HG03378 (cell line): ENCODE results near the gene BEND2.

Source experiments
- ATAC-seq: cut with Tn5 transposase; IDR thresholded peaks from one replicate; pipeline ENCODE4 v1.9.1; 2021; ENCODE audit warnings: mild to moderate bottlenecking, moderate library complexity; ENCODE audit not compliant: unreplicated experiment

BEND2 gene

DNA sequence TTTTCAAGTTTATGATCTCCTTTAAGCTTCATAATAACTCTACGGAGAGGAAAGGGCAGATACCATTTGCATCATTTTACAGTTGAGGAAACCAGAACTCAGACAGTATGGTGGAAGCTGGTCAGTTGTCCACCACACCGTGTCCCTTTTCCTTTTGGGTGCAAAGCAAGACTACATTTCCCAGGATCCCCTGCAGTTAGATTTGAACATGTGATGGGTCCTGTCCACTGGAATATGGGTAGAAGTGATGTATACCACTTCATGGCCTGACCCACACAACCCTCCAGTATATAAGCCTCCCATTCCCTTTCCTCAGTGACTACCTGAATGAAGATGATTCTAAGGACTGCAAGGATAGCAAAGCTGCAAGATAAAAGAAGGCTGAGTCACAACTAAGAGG, 74.7 kb downstream of the BEND2 start:
- no peak for ATAC-seq

- no peak for ATAC-seq
Measured at GRCh38 chrX:18136816-18137215, 83.9 kb downstream of the BEND2 start.

GRCh38 chrX:18133605-18134004, 87.1 kb downstream of the BEND2 start:
- no peak for ATAC-seq

DNA sequence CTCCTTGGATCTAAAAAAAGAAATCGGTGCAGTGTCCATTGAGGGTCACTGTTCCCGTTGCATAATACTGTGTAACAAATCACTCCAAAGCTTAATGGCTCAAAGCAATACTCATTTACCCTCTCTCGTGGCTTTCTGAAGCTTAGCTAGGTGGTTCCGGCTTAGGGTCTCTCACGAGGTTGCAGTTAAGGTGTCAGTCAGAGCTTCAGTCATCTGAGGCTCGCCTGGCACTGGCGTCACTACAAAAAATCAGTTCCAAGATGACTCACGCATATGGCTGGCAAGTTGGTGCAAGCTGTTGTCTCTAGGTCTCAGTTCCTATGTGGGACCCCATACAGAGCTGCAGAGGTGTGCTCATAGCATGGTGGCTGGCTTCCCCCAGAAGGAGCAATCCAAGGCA, 91.0 kb downstream of the BEND2 start:
- no peak for ATAC-seq

DNA sequence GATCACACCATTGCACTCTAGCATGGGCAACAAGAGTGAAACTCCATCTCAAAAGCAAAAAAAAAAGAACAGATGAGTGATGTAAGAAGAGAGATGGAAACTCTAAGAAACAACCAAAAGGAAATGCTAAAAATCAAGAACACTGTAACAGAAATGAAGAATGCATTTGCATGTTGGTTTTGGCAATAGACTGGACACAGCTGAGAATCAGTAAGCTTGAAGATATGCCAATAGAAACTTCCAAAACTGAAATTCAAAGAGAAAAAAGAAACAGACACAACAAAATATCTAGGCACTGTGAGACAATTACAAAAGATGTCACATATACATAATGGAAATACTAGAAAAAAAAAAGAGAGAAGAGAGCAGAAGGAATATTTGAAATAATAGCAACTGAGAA, 93.7 kb downstream of the BEND2 start:
- no peak for ATAC-seq

- no peak for ATAC-seq
Measured at GRCh38 chrX:18119856-18120255, 100.8 kb downstream of the BEND2 start.
